ENCODE measurements around the gene TPCN1. TPM values are rescaled to one million over a fixed set of nuclear protein-coding genes. Genes with fewer than 3 reads are reported as not detected.

TPCN1 gene
- total RNA-seq, 1 experiment from 2014 or later = 13.5 TPM

GRCh38 chr12:113184900-113185179, 36.4 kb upstream of the TPCN1 start:
- H3T11ph ChIP-seq (ENCODE audit: low read length) = no peak overlapping the region
- H4K5ac ChIP-seq (ENCODE audit: insufficient read length, low read depth, low read length) = no peak overlapping the region
- no peak overlapping the region for H3K23ac ChIP-seq (ENCODE audit: insufficient read length, low read depth, low read length)
- peak; percentile 94 for DNase-seq
- H2BK20ac ChIP-seq (ENCODE audit: low read depth, low read length, poor library complexity, severe bottlenecking) = no peak overlapping the region
- H3K18ac ChIP-seq (ENCODE audit: insufficient read length, low read depth, low read length) = peak overlapping the region; percentile 89
- no peak overlapping the region for H3K56ac ChIP-seq (ENCODE audit: insufficient read length, low read depth, low read length)
- peak overlapping the region; percentile 77 for H3K9ac ChIP-seq (ENCODE audit: extremely low read depth, insufficient read length, low read length)
- H3K27ac Mint-ChIP-seq = peak overlapping the region in 2 of 3 experiments; percentile 74 to 75; a peak in 3 of 7 replicates
- H2BK120ac ChIP-seq (ENCODE audit: low read depth, low read length, poor library complexity, severe bottlenecking) = no peak overlapping the region
- H2BK5ac ChIP-seq (ENCODE audit: insufficient read length, low read length) = no peak overlapping the region
- H4K8ac ChIP-seq (replicated peaks; ENCODE audit: insufficient read length, low read depth, low read length) = no peak overlapping the region
- H3K4me3 Mint-ChIP-seq = peak overlapping the region; percentile 89 to 92
- H3K4me2 ChIP-seq (ENCODE audit: insufficient read depth, insufficient read length, low read length) = peak overlapping the region; percentile 94
- peak overlapping the region; percentile 93 for H3K14ac ChIP-seq (ENCODE audit: insufficient read depth, low read length)
- WGBS (ENCODE audit: extremely low coverage, insufficient read length, low lambda C conversion rate) = no CpG with 5 or more reads among the region's 20 CpGs
- H2BK15ac ChIP-seq (ENCODE audit: low read depth, low read length) = no peak overlapping the region
- no peaks in the 10 kb centered on the region for H4K20me1 ChIP-seq (ENCODE audit: control insufficient read depth, insufficient read depth, insufficient read length)
- H3K9me3 ChIP-seq (ENCODE audit: control insufficient read depth, low read depth, low read length) = no peaks in the 10 kb centered on the region
- no peaks in the 10 kb centered on the region for H3K4me1 ChIP-seq (ENCODE audit: insufficient read depth, low read length)
- H3K4ac ChIP-seq (ENCODE audit: low read depth, low read length) = no peak overlapping the region
- H3K23me2 ChIP-seq (ENCODE audit: insufficient read length, low read depth, low read length, poor library complexity, severe bottlenecking) = peaks cover 8% of the 10 kb centered on the region
- H3K79me2 ChIP-seq (ENCODE audit: insufficient read depth, low read length) = peaks cover 16% of the 10 kb centered on the region; the same call in 1 of the 2 replicates
- no peaks in the 10 kb centered on the region for H3K9me3 Mint-ChIP-seq
- H4K91ac ChIP-seq (ENCODE audit: insufficient read length, low read depth, low read length) = no peak overlapping the region
- peaks cover 17% of the 10 kb centered on the region for H3K79me1 ChIP-seq (ENCODE audit: insufficient read depth, low read depth, low read length, poor library complexity, severe bottlenecking)
- H3K27me3 Mint-ChIP-seq (ENCODE audit: low read depth) = no peaks in the 10 kb centered on the region
- peaks cover 8 to 12% of the 10 kb centered on the region in 2 experiments for H3K4me1 Mint-ChIP-seq
- H3K27me3 ChIP-seq (ENCODE audit: insufficient read depth, low read length) = no peaks in the 10 kb centered on the region
- no peak overlapping the region for H2BK12ac ChIP-seq (ENCODE audit: insufficient read length, low read depth, low read length)
- H2AFZ ChIP-seq (ENCODE audit: low read length) = no peak overlapping the region
- no peak for TF ChIP-seq CTCF (conservative IDR thresholded peaks at IDR 0.05)
- H3K27ac ChIP-seq (ENCODE audit: insufficient read length, low read depth, low read length) = no peak overlapping the region
- peaks cover 34 to 46% (median 38%) of the 10 kb centered on the region in 3 experiments for H3K36me3 Mint-ChIP-seq (ENCODE audit: insufficient read depth in 1 of 3, low read depth in 3 of 3)
- H2AK5ac ChIP-seq (ENCODE audit: insufficient read length, low read length) = no peak overlapping the region

Data from H9 (cell line).